GM19397 (cell line): Measurements from ENCODE around the gene OGA.

ENCODE experiments used
- ATAC-seq: cut with Tn5 transposase; IDR thresholded peaks from one replicate; pipeline ENCODE4 v1.9.1; 2021; ENCODE audit warnings: mild to moderate bottlenecking, moderate library complexity; ENCODE audit not compliant: unreplicated experiment

OGA gene

DNA sequence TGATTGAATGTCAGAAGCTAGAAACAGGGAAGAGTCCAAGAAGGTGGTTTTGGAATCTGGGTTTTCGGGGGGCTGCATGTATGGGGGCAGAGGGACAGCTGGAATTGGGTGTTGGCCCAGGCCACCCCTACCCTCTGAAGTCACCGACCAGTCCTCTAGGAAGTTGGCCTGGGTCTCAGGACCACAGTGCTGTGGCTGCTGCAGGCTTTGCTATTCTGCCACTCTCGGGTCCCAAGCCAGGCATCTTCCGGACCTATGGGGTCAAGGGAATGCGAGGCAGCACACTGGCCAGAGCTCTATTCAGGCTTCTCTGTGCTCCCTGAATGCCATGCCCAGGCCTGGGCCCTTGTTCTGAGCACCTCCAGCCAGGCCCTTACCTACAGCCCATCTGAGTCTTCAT, 55.5 kb downstream of the OGA start:
- no peak for ATAC-seq

DNA sequence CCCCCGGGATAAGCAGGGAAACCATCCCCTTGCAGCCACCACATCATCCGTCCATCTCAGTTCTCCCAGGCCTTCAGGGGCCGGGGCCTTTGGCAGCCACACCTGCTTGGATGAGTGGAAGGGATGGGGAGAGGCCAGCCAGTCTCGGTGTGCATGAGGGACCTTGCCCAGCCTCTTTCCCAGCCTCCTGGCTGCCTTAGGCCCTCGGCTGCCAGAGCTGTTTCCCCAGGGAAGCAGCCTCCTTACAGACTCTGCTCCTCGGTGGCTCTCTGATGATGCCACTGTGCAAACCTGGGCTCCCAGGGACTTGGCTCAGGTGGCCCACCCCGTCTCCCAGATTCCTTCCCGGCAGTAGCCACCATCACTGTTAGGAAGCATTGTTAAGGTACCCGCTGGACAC, 57.0 kb downstream of the OGA start:
- ATAC-seq = no peak

DNA sequence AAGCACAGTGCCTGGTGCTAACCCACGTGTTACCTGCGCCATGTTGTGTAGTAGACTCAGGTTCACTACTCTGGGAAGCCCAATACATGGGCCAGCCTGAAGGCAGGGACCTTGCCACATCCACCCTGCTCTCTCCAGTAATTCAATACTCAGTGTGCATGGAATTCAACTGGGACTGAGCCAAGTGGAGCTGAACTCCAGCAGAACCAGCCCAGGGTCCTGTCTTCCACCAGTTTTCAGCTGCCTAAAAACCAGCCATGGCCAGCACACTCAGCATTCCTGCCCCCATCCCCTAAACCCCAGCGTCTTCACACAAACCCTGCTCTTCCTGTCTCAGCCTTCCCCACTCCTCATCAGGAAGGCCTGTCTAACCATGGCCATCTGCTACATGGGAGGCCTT, 57.7 kb downstream of the OGA start:
- ATAC-seq = no peak

DNA sequence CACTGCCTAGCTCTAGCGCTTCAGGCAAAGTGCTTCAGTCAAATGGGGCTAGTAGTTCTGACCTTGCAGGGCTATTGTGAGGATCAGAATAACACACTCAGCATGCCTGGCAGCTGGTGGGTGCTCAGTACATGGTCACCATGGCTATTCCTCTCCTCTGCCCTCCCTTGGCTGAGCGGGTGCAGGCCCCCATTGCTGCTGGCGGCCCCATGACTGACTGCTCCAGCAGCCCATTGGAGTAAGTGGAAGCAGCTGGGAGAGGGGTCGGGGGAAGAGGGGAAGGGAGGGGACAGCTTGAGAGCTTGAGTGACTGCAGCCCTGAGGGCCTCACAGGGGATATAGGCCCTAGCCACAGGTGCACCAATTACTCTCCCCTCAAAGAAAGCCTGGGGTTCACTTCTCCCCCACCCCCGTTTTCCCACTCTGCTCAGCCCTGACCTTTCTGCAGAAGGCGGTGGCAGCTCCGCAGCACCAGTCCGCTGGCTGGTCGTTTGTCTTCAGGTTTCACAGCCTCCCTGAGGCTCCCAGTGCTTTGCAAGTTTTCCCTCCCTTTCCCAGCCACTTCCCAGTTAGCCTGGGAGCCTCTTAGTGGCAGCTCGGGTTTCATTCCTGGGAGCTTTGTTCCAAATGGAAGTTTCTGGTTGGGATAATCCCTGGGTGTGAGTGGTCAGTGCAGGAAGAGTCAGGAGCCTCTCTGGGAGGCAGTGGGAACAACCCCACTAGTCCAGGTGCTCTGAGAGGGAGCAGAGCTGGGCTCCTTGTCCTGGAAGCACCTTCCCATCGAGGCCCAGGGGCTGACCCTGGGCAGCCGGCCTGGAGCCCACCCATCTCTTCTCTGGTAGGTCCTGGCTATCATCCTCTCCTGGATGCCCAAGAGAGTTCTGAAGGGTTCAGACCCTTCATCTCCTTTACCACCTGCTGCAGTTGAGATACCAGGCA, 58.7 kb downstream of the OGA start:
- no peak for ATAC-seq

DNA sequence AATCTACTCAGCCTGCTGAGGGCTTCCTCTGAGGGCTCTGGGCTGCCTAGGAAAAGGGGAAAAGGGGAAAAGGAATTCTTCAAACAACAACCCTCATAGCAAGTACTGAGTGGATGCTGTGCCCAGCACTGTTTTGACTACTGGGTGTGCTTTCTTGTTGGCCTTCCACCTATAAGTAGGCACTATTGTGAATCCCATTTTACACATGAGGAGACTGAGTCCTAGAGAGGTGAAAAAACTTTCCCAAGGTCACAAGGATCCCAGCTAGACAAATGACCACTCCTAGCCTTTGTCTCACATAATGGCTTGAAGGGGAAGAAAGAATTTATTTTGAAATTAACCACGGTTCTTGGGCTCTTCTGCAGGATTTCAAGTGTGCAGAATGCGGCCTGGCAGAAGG, 59.4 kb downstream of the OGA start:
- ATAC-seq = no peak

DNA sequence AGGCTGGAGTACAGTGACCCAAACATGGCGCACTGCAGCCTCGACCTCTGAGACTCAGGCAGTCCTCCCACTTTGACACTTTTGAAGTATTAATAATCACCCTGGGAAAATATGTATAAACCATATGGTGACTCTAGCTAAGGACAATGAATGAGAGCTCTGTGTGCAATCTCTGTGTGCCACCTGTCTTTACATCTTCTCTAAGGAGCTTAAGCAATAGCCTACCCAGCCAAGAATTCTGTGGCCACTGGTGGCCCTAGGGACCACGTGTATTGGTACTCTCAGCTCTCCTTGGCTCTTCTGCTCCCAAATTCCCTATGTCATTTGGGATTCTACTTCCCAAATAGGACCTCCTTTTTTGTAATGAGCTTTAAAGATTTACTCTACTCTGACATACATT, 66.0 kb downstream of the OGA start:
- no peak for ATAC-seq

DNA sequence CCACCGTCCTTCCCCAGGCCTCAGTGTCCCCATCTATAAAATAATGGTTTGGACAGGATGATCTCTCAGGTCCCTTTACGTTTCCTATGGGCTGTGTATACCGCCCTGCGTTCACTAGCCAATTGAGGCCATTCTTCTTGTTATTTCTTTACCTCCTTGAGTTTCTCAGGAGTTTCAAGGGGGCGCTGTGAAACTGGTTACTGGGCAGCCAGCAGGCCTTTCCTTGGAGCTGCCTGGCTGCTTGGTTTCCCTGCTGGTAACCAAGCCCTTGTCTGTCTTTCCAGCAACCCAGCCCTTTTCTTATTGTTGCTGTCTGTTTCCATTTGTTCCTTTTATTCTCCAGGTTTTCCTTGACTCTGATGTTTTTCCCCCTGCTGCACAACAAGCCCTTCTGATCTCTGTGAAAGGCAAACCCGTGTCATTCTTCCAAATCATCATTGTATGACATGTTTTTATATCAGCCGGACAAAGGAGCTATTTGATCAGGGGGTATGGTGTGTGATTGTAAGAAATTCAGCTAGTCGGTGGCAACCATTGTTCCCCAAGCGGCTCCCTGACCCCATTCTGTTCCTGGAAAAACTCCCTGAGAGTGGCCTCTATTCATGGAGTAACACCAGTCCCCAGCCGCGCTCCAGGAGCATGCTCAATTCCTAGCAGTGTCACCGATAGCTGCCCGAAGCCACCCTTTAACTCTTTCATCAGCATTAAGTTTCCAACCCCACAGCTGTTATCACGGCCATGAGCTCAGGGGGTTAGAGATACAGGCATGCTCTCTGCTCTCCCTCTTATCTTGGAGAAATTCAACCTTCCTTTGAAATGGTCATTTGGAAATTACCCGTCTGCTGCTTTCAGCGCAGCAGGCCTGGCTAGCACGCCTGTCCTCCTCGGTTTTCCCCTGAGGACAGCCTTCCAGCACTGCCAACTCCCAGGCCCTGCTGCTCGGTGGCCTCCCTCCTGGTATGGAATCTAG, 68.9 kb downstream of the OGA start:
- ATAC-seq = no peak

DNA sequence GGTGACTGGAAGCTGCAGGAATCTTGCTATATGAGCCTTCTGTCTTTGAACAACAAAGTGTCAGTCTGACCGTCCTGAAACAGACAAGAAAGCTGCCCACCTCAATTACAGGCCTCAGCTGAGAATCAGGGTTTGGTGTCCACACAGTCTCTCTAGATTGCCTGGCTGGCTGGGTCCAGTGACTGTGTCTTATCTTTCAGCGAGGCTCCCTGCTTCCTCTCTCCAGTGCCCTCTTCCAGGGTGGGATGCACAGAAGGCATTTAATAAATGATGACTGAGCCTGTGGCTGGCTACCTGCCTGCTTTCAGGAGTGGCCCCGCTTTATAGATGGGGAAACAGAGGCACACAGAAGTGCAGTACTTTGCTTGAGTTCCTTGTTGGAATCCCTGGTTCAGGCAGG, 69.7 kb downstream of the OGA start:
- ATAC-seq = no peak

DNA sequence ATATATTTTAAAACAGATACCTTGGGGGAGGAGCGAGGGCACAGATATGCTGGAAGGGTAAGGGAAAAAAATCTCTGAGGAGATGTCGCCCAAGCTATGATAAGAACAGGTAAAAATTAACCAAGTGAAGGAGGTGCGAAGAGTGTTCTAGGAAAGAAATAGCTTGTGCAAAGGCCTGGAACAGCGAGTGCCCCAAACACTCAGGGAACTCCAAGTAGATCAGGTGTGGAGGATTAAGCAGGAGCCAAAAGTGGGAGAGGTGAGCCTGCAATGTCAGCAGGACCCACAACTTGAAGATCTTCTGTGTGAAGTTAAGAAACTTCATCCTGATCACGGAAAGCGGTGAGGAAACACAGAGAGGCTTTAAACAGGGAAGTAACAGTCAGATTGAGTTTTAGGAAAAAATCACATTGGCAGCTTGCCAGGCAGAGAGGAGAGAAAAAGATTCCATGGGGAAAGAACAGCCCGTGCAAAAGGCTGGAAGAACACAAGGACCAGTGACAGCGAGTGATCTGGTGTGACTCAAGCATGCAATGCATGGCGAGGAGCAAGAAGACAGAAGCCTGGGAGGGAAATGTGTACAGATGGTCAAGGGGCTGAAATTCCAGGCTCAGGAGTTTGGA, 73.1 kb downstream of the OGA start:
- ATAC-seq = no peak

DNA sequence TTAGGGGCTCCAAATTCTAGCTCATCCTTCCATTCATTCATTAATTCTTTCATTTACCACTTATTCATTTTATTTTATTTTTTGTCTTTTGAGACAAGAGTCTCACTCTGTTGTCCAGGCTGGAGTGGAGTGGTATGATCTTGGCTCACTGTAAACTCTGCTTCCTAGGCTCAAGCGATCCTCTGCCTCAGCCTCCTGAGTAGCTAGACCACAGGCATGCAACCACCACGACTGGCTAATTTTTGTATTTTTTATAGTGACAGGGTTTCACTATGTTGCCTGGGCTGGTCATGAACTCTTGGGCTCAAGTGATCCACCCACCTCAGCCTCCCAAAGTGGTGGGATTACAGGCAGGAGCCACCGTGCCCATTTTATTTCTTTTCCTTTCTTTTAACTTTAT, 74.0 kb downstream of the OGA start:
- ATAC-seq = no peak

DNA sequence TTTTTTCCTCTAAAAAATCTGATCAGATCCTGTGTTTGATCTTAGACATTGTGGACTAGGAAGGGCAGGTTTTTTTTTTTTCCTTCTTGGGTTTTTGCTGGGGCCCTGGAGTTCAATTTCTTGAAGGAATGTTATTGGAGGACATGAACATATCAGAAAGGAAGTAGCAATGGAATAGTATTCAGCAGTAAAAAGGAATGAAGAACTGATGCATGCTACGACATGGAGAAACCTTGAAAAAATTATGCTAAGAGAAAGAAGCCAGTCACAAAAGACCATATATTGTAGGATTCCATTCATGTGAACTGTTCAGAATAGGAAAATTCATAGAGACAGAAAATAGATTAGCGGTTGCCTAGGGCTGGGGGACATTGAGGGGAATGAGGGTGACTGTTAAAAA, 76.3 kb downstream of the OGA start:
- no peak for ATAC-seq

DNA sequence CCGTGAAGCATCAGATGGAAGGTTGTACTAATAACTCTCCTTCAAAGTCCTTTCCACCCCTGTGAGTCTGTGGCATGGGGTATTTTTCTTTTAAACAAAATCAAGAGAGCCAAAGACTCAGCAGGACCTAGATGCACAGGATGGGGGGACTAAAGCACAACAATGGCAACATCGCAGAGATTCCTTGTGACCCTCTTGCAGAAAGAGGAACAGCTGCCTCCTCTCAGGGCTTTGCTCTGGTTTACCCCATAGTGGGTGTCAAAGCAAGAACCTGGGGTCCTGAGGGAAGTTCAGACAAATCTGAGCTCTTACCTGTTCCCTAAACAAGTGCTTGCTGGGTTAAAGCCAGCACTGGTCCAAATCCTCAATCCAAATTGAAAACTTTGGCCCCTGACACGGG, 81.6 kb downstream of the OGA start:
- ATAC-seq = no peak
